Measurements from ENCODE around the gene NOS2.
"Not testable (repeated sequence)": the region's sequence is repeated elsewhere in the genome, so short reads cannot be mapped to it uniquely, and the experiment has no call there.

The NOS2 gene

GRCh38 chr17:27783440-27784350 is 16.6 kb downstream of the NOS2 start:
- DNase-seq, result no peak

GRCh38 chr17:27782791-27783206 is 17.5 kb downstream of the NOS2 start:
- DNase-seq, result no peak

GRCh38 chr17:27780828-27781404 is 19.4 kb downstream of the NOS2 start:
- DNase-seq, result no peak

GRCh38 chr17:27780092-27780827 is 20.1 kb downstream of the NOS2 start:
- no peak for DNase-seq

GRCh38 chr17:27778183-27778582 is 22.1 kb downstream of the NOS2 start:
- DNase-seq, result peak; percentile 12

GRCh38 chr17:27776882-27777624 is 23.3 kb downstream of the NOS2 start:
- no peak for DNase-seq

- DNase-seq, result no peak
These were observed 28.7 kb downstream of the NOS2 start for GRCh38 chr17:27771586-27771985.

- no peak for DNase-seq
These were observed 29.5 kb downstream of the NOS2 start for GRCh38 chr17:27770877-27771276.

- DNase-seq, result no peak
These were observed 31.4 kb downstream of the NOS2 start for GRCh38 chr17:27768858-27769410.

GRCh38 chr17:27766438-27766837 is 33.9 kb downstream of the NOS2 start:
- DNase-seq, result no peak

GRCh38 chr17:27765353-27765752 is 35.0 kb downstream of the NOS2 start:
- no peak for DNase-seq

- DNase-seq, result no peak
These were observed 35.7 kb downstream of the NOS2 start for GRCh38 chr17:27764589-27764988.

GRCh38 chr17:27762527-27763305 is 37.6 kb downstream of the NOS2 start:
- DNase-seq, result peak; percentile 12

- DNase-seq, result not testable (repeated sequence)
These were observed 39.4 kb downstream of the NOS2 start for GRCh38 chr17:27760931-27761330.

- peak; percentile 28 for DNase-seq
These were observed 40.1 kb downstream of the NOS2 start for GRCh38 chr17:27760069-27760885.

GRCh38 chr17:27759528-27759927 is 40.8 kb downstream of the NOS2 start:
- DNase-seq, result no peak

- DNase-seq, result peak; percentile 19
These were observed 43.6 kb downstream of the NOS2 start for GRCh38 chr17:27756467-27757371.

GRCh38 chr17:27755706-27756466 is 44.4 kb downstream of the NOS2 start:
- no peak for DNase-seq

- no peak for DNase-seq
These were observed 45.8 kb downstream of the NOS2 start for GRCh38 chr17:27754549-27754948.
